ENCODE data around the gene IL17C. TPM values are rescaled to one million over a fixed set of nuclear protein-coding genes. Genes with fewer than 3 reads are reported as not detected.

IL17C gene
- total RNA-seq, 2 donors from 2014 or later: not detected

GRCh38 chr16:88631384-88631783 lies 7.0 kb upstream of the IL17C start:
- WGBS, 2 experiments (ENCODE audit: insufficient coverage in 1 of 2, insufficient read length in 1 of 2): 71 to 79% methylated on average over 6 to 13 of the region's 16 CpGs
- Mint-ChIP-seq H3K9me3 (no peaks in the 10 kb centered on the region), H3K4me1 (no peaks in the 10 kb centered on the region), H3K27me3 (ENCODE audit: insufficient read depth) (peaks cover 9% of the 10 kb centered on the region), H3K36me3 (ENCODE audit: low read depth) (peaks cover 42% of the 10 kb centered on the region), H3K27ac (no peak overlapping the region), H3K4me3 (no peak overlapping the region)
- Histone ChIP-seq H3K27ac (ENCODE audit: low read depth, low read length) (no peak overlapping the region), H3K9ac (ENCODE audit: extremely low read depth, low read length, poor library complexity, severe bottlenecking) (no peak overlapping the region), H3K27me3 (ENCODE audit: control insufficient read depth, insufficient read depth, low read length, poor library complexity, severe bottlenecking) (peaks cover 14% of the 10 kb centered on the region), H3K4me3 (ENCODE audit: low read length) (no peak overlapping the region), H3K36me3 (ENCODE audit: control insufficient read depth, insufficient read depth, low read length) (peaks cover 39% of the 10 kb centered on the region), H3K9me3 (ENCODE audit: control insufficient read depth, low read length) (no peaks in the 10 kb centered on the region), H3K4me1 (ENCODE audit: control insufficient read depth, insufficient read depth, low read length) (no peaks in the 10 kb centered on the region)
- no peak for TF ChIP-seq CTCF (conservative IDR thresholded peaks at IDR 0.05)
- DNase-seq: no peak

GRCh38 chr16:88631920-88632586 lies 6.3 kb upstream of the IL17C start:
- Mint-ChIP-seq H3K36me3 (ENCODE audit: low read depth) (peaks cover 36% of the 10 kb centered on the region), H3K9me3 (no peaks in the 10 kb centered on the region), H3K27ac (no peak overlapping the region), H3K4me3 (no peak overlapping the region), H3K4me1 (no peaks in the 10 kb centered on the region), H3K27me3 (ENCODE audit: insufficient read depth) (peaks cover 9% of the 10 kb centered on the region)
- H3K9ac ChIP-seq (ENCODE audit: extremely low read depth, low read length, poor library complexity, severe bottlenecking): no peak overlapping the region
- peaks cover 33% of the 10 kb centered on the region for H3K36me3 ChIP-seq (ENCODE audit: control insufficient read depth, insufficient read depth, low read length)
- H3K4me3 ChIP-seq (ENCODE audit: low read length): no peak overlapping the region
- no peak for TF ChIP-seq CTCF (conservative IDR thresholded peaks at IDR 0.05)
- 90 to 91% methylated on average over 9 to 30 of the region's 30 CpGs for WGBS, 2 experiments (ENCODE audit: insufficient coverage in 1 of 2, insufficient read length in 1 of 2)
- H3K27ac ChIP-seq (ENCODE audit: low read depth, low read length): no peak overlapping the region
- H3K4me1 ChIP-seq (ENCODE audit: control insufficient read depth, insufficient read depth, low read length): no peaks in the 10 kb centered on the region
- DNase-seq: no peak
- no peaks in the 10 kb centered on the region for H3K9me3 ChIP-seq (ENCODE audit: control insufficient read depth, low read length)
- peaks cover 14% of the 10 kb centered on the region for H3K27me3 ChIP-seq (ENCODE audit: control insufficient read depth, insufficient read depth, low read length, poor library complexity, severe bottlenecking)

GRCh38 chr16:88632587-88632930 lies 5.8 kb upstream of the IL17C start:
- H3K27ac Mint-ChIP-seq: no peak overlapping the region
- no peaks in the 10 kb centered on the region for H3K4me1 Mint-ChIP-seq
- Histone ChIP-seq H3K9ac (ENCODE audit: extremely low read depth, low read length, poor library complexity, severe bottlenecking) (no peak overlapping the region), H3K4me3 (ENCODE audit: low read length) (no peak overlapping the region), H3K36me3 (ENCODE audit: control insufficient read depth, insufficient read depth, low read length) (peaks cover 28% of the 10 kb centered on the region), H3K27ac (ENCODE audit: low read depth, low read length) (no peak overlapping the region), H3K27me3 (ENCODE audit: control insufficient read depth, insufficient read depth, low read length, poor library complexity, severe bottlenecking) (peaks cover 14% of the 10 kb centered on the region), H3K4me1 (ENCODE audit: control insufficient read depth, insufficient read depth, low read length) (no peaks in the 10 kb centered on the region), H3K9me3 (ENCODE audit: control insufficient read depth, low read length) (no peaks in the 10 kb centered on the region)
- peaks cover 12% of the 10 kb centered on the region for H3K27me3 Mint-ChIP-seq (ENCODE audit: insufficient read depth)
- no peak overlapping the region for H3K4me3 Mint-ChIP-seq
- H3K36me3 Mint-ChIP-seq (ENCODE audit: low read depth): peaks cover 30% of the 10 kb centered on the region
- no peak for TF ChIP-seq CTCF (conservative IDR thresholded peaks at IDR 0.05)
- H3K9me3 Mint-ChIP-seq: no peaks in the 10 kb centered on the region
- WGBS, 2 experiments (ENCODE audit: insufficient coverage in 1 of 2, insufficient read length in 1 of 2): 94 to 95% methylated on average over 4 to 11 of the region's 11 CpGs
- DNase-seq: no peak
